NB4 (cell line): ENCODE data around the gene MAST1.

Source experiments
- DNase-seq: peaks from one replicate; pipeline ENCODE4 v3.0.0; 2010; ENCODE audit warnings: low read depth
- H3K4me3 ChIP-seq: one replicate; pipeline ENCODE4 v1.5.1; 2011; ENCODE audit warnings: mild to moderate bottlenecking, low read depth, low read length, moderate library complexity
- MYC ChIP-seq: IDR thresholded peaks from 2 replicates; pipeline ENCODE4 v1.6.1; 2011; ENCODE audit warnings: low read depth, low read length
- POLR2A ChIP-seq: IDR thresholded peaks from 2 replicates; pipeline ENCODE4 v1.6.1; 2011; ENCODE audit warnings: mild to moderate bottlenecking; ENCODE audit not compliant: insufficient read length; ENCODE audit errors: extremely low read depth
- TF ChIP-seq, protein P1 (sequence below): IDR thresholded peaks from one replicate; pipeline ENCODE4 v1.5.1; 2012; ENCODE audit warnings: low read depth, low read length
- TF ChIP-seq, protein P2 (sequence below): IDR thresholded peaks from 2 replicates; pipeline ENCODE4 v1.6.1; 2011; ENCODE audit warnings: low read depth, low read length

Gene MAST1

DNA sequence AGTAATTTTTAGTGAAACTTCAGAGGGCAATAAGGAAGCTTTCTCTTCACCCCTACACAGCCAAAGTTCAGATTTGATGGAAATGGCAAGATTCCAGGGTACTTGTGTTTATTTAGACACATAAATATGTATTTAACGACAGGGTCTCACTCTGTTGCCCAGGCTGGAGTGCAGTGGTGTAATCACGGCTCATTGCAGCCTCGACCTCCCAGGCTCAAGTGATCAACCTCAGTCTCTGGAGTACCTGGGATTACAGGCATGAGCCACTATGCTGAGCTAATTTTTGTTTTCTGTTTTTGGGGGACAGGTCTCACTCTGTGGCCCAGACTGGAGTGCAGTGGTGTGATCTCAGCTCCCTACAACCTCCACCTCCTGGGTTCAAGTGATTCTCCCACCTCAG, 82.7 kb downstream of the MAST1 start:
- no peak for DNase-seq
- no peak for TF ChIP-seq MYC
- TF ChIP-seq, protein P1, sequence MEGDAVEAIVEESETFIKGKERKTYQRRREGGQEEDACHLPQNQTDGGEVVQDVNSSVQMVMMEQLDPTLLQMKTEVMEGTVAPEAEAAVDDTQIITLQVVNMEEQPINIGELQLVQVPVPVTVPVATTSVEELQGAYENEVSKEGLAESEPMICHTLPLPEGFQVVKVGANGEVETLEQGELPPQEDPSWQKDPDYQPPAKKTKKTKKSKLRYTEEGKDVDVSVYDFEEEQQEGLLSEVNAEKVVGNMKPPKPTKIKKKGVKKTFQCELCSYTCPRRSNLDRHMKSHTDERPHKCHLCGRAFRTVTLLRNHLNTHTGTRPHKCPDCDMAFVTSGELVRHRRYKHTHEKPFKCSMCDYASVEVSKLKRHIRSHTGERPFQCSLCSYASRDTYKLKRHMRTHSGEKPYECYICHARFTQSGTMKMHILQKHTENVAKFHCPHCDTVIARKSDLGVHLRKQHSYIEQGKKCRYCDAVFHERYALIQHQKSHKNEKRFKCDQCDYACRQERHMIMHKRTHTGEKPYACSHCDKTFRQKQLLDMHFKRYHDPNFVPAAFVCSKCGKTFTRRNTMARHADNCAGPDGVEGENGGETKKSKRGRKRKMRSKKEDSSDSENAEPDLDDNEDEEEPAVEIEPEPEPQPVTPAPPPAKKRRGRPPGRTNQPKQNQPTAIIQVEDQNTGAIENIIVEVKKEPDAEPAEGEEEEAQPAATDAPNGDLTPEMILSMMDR, result no peak
- TF ChIP-seq POLR2A, result no peak
- TF ChIP-seq, protein P2, sequence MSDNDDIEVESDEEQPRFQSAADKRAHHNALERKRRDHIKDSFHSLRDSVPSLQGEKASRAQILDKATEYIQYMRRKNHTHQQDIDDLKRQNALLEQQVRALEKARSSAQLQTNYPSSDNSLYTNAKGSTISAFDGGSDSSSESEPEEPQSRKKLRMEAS, result no peak
- no peak overlapping the region for H3K4me3 ChIP-seq

DNA sequence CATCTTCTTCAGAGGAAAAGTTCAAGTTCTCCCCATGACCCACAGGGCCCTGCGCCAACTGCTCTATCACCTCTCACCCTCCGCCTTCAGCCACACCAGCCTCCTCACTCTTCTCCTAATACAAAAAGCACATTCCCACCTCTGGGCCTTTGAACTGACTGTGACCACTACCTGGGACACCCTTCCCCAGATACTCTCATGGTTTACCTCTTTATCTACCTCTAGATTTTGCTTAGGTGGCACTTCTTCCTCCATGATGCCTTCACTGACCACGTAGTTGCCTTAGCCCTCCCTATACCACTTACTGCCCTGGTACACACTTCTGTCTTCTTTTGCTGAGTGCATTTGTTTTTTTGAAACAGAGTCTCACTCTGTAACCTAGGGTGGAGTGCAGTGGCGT, 84.6 kb downstream of the MAST1 start:
- TF ChIP-seq, protein P1, result no peak
- no peak for DNase-seq
- H3K4me3 ChIP-seq, result no peak overlapping the region
